ENCODE data around the gene MACC1.
"Not testable (repeated sequence)": the region's sequence is repeated elsewhere in the genome, so short reads cannot be mapped to it uniquely, and the experiment has no call there.

MACC1 gene

DNA sequence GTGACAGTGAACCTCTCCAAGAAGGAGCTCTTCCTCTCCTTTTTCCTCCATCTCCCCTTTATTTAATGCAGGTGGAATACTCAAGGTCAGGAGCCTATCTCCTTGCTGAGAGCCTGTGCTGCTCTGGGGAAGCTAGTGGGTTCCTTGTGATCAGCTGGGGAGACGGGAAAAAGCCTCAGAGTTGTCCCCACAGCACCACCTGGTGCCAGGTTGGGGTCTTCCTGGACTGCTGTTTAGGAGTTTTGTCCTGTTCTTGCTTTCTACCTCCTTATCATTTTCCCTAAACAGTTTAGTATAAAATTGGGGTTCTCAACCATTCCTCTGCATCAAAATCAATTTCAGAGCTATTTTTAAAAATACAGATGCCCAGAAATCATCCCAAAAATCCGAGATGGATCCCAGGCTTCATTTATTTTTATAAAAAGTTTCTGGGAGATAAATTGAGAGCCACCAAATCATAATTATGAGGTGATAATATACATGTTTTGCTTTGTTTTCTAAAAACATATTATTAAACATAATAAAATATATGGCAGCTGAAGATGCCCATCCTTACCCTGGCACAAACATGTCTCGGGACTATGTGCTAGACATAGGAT, 44.3 kb downstream of the MACC1 start:
- DNase-seq = peak; percentile 55 to 72 (median 66)

DNA sequence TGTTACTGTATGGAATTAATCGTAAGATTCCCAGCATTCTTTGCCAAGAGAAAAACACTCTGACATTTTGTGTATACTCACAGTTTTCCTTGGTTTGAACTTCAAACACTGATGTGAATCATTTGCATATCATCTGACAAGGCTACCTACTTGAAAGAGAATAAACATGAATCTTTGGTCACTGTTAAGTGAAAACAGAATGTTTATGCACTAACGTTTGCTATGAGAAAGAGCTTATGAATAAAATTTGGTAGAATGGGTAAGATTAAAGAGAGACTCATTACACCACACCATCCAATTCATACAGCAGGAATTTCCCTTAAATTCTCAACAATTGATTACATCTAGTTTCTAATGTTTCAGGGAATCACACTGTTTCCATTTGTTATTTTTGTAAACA, 46.6 kb downstream of the MACC1 start:
- DNase-seq = peak in 1 of 3 donors; percentile 46

DNA sequence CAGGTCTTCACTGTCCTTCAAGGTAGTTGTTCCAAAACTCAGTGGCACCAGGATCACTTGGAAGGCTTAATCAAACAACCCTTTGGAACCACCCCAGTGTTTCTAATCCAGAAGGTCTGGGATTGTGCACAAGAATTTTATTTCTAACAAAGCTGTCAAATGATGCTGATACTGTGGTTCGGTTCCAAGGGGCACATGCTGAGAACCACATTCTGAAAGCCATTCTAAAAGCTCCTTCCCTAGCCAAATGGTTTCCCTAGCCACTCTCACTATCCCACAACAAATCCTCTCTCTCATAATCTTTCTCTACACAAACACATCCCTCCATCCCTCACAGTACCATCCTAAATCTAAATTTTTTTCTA, 52.1 kb downstream of the MACC1 start:
- no peak for DNase-seq

DNA sequence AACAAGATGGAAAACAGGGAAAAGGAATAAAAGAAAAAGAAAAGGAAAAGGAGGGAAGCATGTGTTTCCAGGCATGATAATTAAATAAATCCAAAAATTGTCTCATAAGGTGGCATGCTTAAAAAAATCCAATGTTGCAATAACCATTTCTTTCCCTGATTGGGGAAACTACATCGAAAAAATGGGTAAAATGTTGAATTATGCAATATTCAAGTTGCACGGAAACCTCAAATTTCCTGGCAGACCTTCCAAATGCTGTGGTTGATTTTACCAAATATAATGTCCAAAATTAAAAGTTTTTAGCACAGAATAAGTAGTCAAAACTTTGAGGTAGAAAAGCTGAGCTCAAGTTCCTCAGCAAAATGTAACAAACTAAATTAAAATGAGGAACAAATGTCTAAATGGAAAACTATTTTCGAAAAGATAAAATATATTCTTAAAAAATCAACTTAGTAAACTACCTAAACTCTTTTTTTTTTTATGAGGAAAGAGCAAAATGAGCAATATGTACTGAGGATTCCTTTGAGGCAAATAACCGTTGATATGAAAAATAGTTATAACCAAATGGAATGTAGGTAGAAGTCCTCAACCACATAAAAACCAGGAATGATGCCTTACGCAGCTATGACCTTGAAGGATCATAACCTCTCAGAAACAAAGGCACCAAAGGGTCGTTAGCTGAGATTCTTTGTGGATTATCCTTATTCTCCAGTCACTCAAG, 52.6 kb downstream of the MACC1 start:
- peak; percentile 61 to 88 (median 87) for DNase-seq

DNA sequence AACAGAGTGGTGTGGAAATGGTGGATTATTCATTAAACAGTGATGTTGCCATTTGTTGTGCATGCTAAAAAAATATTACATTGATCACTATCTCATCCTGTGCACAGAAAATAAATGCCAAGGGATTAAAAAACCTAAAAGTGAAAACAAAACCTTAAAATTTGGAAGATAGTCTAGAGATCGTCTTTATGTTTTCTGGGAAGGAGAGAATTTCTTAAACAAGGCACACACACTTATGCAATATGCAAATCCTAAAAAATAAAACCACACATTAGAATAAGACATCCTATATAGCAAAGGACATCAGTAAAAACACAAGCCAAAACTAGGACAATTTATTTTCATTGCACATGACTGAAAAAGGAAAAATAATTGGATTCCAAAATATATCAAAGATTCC, 54.5 kb downstream of the MACC1 start:
- peak in 1 of 3 donors; percentile 36 for DNase-seq

DNA sequence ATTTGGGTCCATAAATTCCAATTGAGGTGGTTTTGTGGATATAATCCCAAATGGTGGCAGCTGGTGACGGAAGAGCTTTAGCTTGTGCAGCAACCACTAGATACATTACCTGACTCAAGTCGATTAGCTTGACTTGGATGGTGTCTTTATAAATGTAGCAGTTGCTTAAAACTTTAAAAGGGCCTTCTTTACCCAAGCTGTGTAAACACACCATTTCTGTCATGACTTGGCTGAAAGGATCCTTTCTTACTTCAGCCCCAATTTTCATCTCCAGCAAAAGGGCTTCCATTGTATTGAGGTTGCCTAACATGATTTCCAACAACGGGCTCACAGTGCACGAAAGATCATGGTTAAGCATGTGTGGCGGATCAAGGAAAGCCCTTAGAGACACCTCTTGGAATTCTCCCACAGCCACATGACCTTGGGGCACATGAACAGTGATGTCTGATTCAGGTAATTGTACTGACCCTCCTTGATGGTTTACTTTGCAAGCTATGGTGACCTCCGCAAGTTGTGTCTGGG, 57.9 kb downstream of the MACC1 start:
- no peak for DNase-seq

DNA sequence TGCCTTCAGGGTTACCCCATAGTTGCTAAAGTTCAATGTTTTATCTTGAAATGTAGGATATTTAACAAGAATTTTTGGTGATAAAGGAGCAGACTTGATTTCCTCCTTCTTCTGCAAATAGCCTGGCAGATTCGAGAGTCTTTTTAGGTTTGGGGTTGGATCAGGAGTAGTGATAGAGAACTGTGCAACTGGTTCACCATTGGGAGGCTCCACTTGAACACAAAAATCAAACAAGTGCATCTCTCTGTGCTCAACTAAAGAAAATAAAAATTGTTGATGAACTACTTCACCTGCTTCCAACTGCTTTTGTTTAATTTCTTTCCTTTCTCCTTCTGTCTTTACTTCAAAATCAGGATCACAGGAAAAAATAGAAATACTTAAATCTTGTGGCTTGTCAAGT, 58.5 kb downstream of the MACC1 start:
- DNase-seq = peak in 2 of 3 donors; percentile 43 to 48

DNA sequence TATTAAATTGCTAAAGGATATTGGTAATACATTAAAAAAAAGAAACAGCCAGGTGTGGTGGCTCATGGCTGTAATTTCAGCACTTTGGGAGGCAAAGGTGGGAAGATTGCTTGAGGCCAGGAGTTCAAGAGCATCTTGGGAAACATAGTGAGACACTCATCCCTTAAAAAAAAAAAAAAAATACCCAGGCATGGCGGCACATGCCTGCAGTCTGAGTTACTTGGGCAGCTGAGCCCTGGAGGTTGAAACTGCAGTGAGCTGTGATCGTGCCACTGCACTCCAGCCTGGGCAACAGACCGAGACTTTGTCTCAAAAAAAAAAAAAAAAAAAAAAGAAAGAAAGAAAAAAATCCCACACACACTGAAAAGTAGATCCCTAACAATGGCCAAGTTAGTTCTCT, 59.7 kb downstream of the MACC1 start:
- no peak for DNase-seq

DNA sequence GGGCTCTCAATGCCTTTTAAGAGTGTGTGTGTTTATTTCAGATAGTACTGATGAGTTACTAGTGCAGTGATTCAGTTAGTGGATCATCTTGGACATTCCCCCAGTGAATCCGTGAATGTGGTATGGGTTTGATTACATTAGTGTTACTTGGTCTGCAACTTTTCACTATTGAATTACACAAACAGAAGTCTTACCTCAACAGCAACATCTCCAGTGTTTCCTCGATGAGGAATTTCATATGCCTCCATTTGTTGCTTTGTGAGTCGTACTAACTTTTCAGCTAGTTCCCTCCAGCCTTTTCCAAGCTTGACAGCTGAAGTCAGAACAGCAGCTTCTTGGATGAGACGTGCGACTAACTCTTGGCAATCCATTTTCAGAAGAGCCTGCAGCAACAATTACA, 63.2 kb downstream of the MACC1 start:
- DNase-seq = peak; percentile 32 to 75 (median 44)

DNA sequence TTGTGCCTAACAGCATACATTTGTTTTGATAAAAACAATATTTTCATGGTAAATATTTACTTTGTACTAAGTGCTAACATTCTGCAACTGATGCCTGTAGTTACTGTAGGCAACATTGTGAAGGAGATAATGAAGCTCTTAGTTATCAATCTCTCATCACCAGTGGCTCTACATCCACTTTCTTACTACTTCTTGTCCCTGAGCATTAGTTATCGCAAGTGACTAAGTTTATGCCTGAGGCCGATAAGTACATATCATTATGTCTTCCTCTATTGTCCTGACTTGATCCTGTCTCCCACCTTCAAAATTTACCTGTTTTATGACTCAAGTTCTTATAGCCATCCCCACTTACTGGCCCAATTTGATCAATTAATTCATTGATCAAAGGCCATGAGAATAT, 63.6 kb downstream of the MACC1 start:
- no peak for DNase-seq

DNA sequence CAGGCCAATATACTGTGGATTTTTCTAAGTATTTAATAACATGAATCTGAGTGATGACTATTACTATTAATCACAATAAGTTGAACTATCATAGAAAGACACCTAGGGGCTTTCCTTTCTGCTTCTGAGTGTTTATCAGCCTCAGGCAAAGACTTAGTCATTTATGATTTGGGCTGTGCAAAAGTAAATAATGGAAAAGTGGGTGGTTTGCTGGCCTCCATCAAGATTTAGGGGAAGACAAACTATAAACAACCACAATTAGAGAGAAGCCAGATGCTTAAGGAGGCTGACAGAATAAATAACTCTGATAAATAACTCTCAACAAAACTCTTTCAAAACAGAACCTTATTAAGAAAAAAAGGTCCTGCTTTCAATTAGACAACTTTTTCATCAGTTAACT, 64.7 kb downstream of the MACC1 start:
- DNase-seq = no peak

DNA sequence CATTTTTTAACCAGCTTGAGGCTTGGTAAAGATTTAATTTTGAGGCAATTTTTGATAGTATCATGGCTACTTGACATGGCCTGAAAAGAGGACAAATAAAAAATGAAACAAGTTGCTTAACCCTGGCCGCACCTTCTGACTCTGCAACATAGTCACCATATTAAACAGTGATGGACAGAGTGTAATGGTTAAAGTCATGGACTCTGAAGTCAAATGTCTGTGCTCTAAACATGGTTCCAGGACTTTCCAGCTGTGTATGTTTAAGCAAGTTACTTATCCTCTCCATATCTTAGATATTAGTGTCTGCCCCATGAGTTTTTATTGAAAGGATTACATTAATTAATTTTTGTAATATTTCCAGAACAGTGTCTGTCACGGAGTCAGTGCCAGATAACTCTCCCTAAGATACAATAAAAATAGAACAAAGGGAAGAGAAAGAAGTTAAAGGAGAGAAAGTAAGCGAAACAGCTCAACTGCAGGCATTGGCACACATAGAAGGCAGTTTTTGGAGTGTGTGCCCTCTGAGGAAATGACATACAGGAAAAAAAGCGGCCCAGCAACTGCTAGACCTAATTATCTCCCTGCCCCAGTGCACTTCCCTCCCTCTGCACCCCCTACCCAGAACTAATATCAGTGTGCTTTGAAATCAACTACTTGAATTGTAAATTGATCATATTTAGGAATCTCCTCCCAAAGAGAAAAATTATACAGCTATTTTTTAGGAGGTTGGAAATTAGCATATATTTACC, 65.3 kb downstream of the MACC1 start:
- no peak for DNase-seq

DNA sequence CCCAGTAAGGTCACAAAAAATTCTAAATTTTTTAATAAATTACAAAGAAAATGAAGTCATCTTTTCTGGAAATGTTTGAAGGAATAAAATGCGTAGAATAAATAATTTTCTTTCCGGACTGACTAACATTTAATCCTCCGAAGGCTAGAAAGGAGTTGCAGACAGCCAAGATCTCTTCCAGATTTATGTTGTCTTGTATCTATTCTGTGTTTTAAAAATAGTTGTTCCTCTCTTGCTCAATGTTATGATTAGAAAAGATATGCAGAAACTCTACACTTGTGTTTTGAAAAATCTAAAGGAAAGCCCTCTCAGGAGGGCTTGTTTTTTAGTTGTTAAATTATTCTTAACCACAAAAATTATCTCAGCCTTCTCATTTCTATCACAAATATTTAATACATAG, 70.7 kb downstream of the MACC1 start:
- no peak for DNase-seq

DNA sequence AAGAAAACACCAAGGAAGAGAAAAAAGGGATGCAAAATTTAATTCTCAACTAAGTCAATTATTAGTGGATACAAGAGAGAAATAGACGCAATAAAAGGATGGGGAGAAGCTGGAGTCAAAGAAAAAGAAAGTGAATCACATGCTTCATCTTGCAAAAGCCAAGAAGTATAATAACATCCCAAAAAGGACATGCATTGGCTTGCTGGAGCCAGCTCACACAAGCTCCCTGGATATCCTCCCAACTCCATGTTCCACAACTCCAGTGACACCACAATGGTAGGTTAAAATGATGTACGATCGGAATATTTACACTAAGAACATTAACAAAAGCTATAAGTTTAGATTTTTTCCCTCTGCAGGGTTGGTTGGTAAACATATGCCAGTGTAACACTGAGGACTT, 72.4 kb downstream of the MACC1 start:
- no peak for DNase-seq

DNA sequence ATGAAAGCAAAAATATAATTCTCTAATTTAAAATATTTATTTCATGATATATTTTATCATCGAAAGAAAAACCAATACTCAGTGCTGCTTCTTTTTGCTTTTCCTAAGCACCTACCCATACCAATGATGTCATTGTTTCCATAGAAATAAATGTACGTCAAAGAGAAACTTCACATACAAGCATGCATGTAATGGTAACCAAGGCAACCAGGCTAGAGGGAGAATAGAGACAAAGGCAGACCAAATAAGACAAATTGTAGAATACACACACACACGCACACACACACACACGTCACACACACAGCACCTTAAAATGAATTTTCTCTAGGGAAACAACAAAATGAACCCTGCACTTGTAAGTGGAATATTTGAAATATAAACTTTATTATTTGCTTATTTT, 75.5 kb downstream of the MACC1 start:
- DNase-seq = no peak

DNA sequence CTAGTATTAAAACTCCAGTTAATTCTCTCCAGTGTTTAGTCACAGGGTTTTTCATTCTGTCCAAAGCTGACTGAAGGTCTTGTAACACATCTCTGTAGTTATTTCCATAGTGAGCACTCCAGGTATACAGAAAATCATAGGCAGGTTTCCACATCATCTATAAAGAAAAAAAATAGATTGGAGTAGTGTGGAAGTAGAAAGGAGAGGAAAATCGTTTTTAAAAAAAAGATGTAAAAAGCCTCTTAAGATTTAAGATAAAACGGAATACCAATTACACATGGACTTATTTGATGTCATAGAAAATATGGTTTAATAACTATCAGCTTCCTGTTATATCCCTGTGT, 76.2 kb downstream of the MACC1 start:
- DNase-seq = no peak

DNA sequence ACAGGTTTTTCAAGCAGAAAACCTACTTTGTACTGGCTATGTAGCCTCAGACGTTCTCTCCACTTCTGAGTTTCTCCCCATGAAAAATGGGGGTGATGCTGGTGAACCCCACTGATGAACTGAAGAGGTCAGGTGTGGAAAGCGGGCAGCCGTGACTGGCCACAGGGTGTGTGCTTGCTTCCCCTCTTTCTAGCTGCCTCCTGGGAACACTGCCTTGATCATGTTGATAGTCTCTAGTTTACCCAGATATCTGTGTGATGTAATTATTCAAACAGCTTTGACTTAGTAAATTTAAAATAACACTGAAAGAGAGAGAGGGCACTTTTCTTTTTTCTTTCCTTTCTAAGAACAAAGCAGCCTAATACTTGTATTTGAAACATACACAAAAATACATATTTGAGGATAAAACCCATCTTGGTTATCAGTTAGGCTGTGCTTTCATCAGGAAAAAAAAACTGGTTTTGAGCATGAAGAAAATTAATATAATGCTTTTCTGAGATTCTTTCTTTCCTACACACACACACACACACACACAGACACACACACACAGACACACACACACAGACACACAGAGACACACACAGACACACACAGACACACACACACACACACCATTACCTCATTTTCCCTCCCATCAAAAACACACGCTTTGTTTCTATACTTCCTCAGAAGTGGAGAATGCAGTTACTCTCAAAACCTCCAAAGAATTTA, 76.7 kb downstream of the MACC1 start:
- no peak for DNase-seq

DNA sequence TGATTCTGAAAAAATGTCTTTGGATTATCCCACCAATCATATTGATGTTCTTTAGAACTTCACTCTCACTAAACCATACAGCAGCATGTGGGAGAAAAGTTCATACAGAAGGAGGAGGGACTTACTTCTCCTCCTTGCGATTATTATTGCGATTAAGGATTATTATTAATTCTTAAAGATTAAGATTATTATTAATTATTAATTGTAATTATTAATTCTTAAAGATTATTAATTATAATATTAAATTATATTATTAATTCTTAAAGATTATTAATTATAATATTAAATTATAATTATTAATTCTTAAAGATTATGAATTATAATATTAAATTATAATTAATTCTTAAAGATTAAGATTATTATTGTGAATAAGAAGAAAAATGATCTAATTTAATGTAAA, 80.5 kb downstream of the MACC1 start:
- no peak for DNase-seq

DNA sequence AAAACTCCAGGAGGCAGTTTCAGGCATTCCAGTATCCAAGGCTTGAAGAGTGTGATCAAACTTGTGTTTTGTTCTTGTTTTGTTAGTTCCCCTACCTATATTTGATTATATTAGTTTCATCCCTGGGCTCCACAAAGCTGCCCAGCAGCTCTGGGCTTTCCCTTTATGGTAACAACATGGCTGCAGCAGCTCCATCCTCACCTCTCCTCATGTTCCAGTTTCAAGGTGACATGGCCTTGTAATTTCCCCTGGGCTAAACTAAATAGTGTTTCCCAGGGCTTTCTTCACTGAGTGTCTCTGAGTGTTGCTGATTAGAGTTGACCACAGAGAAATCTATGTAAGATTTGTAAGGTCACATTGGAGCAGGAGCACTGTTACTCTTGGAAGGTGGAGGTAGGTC, 83.4 kb downstream of the MACC1 start:
- DNase-seq = no peak

DNA sequence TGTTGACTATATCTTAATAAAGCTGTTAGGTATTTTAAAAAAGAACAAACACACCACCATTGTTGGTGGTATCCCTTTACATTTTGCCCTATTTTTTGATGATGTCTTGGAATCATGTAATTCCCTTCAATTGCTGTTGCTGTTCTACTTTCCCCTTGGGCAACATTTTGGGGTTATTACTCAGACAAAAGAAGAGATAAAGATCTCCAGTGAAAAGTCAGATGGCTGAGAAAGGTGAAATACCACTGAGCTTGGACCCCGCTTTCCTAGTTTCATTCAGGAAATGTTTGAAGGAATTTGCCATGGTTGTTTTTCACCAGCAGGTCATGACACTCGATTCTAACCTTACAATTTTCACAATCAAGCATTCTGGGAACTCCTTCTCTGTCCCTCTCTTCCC, 84.6 kb downstream of the MACC1 start:
- no peak for DNase-seq

DNA sequence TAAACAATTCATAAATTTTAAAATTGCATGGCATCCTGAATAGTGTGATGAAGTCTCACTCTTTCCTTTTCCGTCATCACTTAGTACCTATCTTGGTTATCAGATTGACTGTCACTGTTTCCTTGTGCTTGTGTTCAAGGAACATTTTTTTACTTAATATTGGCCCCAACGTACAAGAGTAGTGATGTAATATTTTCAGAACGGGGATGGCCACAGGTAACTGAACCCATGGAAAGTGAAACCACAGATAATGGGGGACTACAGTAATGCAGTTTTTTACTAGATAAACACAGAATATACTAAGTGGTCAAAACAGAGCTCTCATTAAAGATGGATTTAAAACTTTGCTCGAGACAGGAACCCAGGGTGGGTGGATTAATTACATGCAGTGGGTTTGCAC, 85.4 kb downstream of the MACC1 start:
- no peak for DNase-seq

DNA sequence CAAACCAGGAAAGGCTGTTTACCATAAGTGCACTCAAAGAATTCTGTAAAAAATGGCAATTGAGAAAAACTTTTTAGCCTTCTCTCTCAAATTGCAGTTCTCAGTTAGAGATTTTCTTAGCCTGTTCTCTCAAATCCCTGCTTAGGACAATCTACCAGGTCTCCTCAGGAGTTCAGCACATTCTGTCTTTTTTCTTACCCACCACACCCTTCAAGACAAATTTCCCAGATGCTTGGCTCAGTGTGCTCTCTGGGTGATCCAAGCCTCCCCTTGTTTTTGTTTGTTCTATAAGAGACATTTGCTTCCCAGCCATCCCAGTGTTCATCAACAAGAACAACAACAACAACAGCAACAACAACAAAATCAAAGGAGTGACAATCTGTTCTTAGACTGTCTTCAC, 87.3 kb downstream of the MACC1 start:
- DNase-seq = no peak

DNA sequence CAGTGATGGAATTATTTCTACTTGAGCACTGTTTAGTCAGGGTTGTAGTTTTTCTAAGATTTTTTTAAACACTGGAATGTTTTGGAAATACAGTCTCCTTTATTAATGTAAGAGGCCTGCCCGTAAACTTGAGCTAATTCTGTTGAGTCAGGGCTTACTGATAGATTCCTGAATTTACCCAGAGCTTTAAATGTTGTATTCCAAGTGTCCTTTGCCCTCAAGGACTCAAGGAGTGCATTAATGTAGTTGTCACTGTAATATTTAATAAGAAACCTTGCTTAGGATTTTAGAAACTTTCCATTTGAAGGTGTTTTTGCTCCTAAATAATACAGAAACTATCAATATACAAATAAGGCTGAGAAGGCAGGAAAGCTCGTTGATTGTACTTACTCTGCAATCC, 89.2 kb downstream of the MACC1 start:
- no peak for DNase-seq

DNA sequence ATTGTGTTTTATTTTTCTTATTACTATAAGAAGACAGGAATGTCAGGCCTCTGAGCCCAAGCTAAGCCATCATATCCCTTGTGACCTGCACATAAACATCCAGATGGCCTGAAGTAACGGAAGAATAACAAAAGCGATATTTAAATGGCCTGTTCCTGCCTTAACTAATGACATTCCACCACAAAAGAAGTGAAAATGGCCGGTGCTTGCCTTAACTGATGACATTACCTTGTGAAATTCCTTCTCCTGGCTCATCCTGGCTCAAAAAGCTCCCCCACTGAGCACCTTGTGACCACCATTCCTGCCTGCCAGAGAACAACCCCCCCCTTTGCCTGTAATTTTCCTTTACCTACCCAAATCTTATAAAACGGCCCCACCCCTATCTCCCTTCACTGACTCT, 91.1 kb downstream of the MACC1 start:
- not testable (repeated sequence) for DNase-seq

Measured in suppressor macrophage treated with lipopolysaccharide for 1 hour (primary cell).